Stimulated activated CD8-positive, alpha-beta memory T cell treated with anti-CD3 and anti-CD28 coated beads, Interleukin-12 subunit alpha, Interleukin-12 subunit beta, amount 100 ng/mL, for 4 hours (primary cell): ENCODE data around the gene RHPN2.

ENCODE experiments used
- DNase-seq: peaks from one replicate; pipeline ENCODE4 v3.0.0-alpha.2; 2020; ENCODE audit warnings: low read depth

The RHPN2 gene

DNA sequence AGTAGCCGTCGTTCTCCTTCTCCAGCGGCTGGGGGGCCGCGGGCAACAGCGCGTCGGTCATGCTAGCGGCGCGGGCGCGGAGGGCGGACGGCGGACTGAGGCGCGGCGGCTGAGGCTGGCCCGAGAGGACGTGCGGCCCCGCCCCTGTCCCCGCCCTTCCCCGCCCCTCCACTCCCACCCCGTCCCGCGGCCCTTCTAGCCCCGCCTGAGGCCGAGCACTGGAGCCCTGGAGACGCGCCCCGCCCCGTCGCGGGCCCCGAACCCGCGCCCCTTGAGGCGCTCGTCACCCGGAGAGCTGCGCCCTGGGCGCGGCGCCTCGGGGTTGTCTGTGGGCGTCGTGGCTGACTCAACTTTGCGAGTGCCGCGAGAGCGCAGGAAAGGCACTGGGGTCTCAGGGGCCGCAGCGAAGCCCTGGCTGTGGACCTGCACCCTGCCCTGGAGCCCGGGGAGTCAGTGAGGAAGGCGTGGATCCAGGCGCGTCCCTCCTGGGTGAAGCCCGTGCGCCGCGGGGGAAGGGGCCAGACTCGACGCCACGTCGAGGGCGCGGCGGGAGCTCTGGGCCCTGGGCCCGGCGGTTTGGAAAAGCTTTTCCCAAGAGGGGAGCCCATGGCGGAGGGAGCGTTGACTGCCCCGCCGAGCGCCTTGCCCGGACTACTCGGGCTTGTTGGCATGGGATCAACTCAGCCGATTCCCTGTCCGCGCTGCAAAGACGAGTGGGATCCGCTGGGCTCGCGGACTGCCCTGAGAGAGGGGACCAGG, at the start of gene RHPN2:
Gene RHPN2 (minus strand): TSS at position 97 of the 759 bp plus-strand sequence. CDS start 36 bp downstream, at position 61.
- DNase-seq = peak; percentile 33

DNA sequence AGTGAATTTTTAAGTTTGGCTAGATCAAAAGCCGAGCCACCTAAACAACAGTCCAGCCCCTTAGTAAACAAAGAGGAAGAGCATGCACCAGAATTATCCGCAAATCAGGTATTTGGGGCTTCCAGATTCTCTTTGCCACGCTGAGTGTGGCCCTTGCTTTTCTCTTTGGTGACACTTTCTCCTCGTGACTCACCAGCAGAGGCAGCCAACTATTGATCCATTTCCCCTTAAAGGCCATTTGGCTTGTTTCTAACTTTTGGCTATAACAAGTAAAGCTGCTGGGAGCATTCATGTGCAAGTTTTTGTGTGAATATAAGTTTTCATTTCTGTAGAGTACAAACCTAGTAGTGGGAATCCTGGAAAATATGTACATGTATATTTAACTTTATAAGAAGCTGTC, 49.6 kb upstream of the RHPN2 start:
- DNase-seq = no peak

DNA sequence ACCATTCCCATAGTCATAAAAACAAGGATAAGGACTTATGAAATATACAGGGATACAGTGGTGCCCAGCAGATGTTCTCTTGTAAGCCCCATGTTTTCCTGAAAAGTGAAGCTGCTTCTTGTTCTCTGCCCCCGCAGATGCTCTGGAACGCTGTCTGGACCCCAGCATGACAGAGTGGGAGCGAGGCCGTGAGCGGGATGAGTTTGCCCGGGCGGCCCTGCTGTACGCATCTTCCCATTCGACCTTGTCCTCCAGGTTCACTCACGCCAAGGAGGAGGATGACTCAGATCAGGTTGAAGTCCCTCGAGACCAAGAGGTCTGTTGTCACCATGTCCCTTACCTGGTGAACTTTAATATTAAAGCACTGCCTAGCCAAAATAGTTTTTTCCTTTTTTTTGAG, 46.9 kb upstream of the RHPN2 start:
- DNase-seq = no peak

DNA sequence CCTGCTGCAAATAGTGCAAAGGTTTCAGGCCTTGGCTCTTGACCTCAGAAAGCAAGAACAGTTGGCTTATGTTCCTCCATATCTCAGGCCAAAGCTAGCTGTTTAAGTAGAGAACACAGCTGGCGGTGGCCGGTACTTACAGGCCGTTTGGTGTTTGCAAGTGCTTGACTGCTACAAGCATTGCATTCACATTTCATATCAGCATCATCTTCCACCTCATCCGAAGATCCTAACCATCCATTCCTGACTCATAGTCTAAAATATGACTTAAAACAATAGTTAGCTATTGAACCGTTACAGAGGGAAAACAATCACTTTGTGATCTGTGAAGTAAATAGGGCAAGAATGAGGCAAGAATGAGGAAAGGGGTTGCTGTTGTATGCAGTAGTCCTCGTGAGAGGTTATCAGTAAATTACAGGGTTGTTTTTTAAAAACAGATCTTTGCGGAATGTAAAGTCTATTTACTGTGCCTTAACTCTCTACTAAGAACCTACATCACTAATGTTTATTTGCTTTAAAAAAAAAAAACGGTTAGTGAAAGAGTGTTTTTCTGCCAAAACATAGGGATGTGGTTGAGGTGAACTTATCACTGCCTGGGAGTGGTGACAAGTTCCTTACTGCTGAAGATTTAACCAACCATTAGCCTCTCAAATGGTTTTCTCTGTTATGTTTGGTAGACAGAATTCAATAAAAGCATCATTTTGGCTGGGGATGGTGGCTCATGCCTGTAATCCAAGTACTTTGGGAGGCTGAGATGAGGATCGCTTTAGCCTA, 45.6 kb upstream of the RHPN2 start:
- DNase-seq = no peak

DNA sequence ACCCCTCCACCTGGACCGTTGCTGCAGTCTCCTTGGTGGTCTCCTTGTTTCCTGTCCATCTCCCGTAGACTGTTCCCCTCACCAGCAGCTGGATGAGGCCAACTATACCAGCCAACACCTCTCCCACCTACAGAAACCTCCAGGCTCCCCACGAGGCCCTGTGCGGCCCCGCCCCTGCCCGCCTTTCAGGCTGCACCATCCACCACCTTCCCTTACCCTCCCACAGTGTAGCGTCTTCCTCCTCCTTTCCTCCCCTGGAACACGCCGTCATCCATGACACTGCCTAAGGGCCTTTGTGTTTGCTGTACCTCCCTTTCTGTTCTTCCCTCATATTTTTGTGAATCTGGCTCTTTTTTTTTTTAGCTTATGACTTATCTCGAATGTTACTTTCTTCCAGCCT, 43.5 kb upstream of the RHPN2 start:
- no peak for DNase-seq

DNA sequence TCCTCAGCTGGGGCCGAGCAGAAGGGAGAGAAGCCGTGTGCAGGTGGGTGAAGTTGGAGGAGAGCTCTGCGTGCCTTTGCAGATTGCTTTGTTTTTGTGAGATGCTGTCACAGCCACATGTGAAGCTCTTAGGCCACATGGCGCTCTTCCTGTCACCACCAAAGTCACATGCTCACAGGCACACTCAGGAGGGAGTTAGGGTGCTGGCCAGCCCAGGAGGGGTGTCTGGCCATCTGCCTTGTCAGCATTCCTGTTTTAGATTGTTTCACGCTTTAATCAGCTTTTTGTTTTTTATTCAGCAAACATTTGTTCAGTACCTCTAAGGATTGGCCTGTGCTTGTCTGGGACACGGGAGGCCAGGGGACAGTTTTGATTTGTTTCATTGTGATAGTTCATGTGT, 38.2 kb upstream of the RHPN2 start:
- no peak for DNase-seq

DNA sequence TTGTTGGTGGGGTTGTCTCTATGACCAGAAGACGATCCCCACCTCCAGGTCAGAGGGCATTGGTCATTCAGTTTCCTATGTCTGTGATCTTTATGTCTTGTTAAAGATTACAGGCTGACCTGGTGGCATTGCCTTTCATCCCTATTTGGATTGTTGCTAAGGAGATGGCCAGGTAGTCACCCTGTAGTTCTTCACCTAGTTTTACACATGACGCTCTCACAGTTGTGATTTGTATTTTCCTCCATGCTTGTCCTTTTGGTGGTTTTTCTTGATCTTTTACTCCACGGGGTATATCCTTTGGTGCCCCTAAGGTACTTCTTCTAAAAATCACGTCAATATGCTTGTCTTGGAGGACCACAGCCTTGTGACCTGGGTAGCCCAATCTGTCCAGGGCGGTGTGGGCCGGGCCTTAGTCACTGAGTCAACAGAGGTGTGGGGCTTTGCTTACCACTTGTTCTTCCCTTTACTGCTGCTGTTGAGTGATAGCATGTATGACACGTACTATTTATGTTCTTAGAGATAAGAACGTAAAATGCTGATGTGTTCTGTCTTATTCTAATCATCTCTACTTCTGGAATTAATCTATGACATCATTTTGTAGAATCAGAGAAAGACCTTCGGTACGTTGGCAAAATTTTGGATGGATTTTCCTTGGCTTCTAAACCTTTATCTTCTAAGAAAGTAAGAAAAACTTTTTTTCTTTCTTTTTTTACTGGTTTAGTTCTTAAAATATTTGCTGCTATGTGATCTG, 36.4 kb upstream of the RHPN2 start:
- no peak for DNase-seq

DNA sequence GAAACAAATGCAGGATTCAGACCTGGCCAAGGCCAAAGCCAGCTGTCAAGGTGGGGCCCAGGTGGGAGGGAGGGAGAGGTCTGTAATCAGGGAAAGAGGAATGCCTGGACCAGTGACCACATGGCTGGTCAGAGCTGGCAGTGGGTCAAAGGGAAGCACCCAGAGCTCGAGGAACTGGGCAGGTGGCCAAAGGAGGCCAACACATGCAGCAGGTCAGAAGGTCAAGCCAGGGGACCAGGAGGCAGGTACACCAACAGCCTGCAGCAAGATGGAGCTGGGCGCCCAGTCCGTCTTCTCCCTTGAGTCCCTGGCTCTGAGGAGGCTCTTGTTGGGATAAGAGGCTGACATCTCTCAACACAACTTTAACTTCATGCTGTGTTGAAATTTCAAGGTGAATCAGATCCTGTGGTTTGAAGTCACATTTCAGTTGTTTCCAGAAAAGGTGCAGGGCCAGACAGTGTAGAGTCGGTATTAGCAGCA, 33.4 kb upstream of the RHPN2 start:
- DNase-seq = no peak

DNA sequence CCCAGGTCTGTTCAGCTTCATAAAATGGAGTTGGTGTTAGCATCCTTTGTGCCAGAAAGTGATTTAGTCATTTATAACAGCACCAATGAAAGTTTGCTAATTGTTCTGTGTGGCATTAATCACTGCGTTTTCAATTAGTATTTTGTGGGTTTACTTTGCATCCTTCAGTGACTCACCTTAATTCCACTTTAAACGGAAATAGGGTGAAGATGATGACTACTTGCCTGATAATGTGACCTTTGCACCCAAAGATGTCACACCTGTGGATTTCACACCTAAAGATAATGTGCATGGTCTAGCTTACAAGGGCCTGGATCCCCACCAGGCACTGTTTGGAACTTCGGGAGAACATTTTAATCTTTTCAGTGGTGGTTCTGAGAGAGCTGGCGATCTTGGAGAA, 31.3 kb upstream of the RHPN2 start:
- no peak for DNase-seq

DNA sequence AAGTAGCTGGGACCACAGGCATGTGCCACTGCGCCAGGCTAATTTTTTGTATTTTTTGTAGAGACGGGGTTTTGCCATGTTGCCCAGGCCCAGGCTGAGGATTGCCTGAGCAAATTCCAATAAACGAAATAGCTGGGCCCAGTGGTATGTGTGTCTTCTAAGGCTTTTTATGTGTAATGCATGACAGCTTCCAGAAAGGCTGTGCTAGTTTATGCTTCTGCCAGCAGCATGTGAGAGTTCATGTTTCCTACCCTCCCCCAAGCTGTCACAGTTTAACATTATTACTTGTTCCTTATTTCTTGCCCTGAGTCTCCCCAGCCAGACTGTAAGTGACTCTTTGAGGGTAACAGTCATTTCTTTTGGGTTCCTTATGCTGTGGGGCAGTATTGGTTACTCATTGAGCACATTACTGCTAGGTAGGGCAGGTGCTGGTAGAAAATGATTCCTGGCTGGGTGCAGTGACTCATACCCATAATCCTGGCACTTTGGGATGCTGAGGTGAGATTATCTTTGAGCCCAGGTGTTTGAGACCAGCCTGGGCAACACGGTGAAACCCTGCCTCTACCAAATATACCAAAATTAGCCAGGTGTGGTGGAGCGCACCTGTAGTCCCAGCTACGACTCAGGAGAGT, 29.9 kb upstream of the RHPN2 start:
- DNase-seq = no peak

DNA sequence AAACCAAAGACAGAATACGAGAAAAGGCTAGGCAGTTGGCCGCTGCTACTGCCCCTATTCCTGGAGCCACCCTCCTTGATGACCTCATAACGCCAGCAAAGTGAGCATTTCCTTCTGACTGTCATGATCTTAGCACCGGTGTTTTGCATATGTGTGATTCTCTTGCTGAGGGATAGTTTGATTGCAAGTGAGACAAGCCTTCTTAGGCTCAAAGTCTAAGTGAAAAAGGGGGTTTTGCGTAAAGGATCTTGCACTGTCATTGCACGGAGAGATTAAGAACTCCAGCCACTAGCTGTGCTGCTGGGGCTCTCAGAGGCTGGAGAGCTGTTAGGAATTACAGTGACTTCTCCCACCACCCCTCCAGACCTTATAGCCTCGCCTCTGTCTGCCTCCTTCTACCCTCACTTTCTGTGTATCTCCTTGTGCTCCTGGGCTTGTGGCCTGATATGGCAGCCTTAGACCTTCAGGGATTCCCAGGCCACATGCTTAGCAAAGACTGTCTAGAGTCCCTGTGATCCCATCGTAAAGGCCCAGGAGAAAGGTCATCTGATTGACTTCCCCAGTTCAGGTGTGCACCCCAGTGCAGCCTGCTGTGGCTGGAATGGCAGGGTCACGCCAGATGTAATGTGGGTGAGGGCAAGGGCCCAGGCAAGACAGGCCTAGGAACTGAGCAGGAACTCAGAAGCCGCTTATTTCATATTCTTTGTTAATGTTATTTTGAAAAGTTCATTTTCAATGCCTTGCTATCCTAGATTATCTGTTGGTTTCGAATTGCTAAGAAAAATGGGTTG, 28.9 kb upstream of the RHPN2 start:
- DNase-seq = no peak

DNA sequence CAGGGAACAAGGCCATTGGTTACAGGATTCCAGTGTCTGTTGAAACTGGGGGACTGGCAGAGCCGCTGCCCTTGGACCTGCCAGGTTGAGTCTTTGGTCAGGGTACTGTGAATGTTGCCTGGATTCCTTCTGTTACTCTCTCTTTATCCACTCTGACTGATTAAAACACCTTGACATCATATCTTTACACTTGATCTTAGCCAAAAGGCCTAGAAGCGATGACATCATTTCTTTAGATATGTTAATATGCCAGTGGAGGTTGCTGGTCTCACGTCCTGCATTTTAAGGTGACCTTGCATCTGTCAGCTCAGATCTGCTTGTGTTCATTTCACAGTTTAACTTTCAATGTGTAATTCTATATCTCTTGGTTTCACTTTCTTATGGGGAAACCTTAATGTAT, 25.5 kb upstream of the RHPN2 start:
- no peak for DNase-seq

DNA sequence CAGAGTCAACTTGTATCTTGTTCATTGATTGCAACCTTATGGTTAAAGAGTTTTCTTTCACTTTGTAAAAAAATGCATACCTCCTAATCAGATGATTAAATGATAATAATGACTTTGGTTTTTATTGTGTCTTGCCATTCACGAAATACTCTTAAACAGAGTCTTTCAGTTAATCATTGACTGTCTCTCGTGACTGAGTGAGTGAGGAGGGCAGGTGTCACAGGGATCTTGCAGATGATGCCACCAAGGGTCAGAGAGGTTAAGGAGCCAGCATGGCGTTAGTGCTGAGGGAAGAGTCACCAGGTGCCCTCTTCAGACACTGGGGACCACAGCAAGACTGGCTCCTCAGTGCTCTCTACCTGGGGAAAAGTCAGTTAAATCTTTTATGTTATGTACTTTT, 24.3 kb upstream of the RHPN2 start:
- DNase-seq = no peak

DNA sequence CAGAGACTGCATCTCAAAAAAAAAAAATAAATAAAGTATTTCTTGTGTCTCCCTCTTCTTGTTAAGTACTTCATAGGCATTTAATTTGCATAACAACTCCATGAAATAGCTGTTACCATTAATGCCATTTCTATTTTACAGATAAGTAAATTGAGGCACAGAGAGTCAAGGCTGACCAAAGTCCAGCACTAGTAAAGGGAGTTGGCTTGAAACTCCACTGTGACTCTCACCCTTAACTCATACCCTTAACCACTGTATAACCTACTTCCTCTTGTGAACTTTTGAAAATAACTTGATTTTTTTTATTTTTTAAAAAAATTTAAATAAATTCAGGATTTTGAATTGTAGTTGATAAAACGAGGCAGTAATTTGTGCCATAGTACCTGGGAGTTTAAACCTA, 22.3 kb upstream of the RHPN2 start:
- no peak for DNase-seq

DNA sequence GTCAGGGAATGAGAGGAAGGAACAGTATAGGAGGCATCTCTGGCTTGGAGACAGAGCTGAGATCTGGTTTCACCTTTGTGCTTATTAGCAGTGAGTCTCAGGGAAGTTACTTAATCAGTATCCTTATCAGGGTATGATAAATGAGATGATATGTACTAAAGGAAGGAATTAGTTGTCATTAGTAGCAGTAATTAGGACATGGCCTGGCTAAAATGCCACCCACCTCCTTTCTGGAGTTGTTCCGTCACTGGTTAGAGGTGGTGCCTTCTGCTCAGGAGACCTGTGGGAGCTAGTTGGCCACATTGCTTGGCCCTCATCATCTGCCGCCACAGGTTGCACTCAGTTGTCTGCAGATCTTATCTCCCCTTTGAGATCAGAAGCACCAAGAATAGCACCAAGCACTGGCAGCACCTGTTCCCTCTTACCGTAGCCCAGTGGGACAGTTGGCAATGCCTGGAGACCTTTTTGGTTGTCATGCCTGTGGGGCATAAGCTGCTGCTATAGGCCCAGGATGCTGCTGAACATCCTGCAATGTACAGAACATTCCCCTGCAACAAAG, 21.0 kb upstream of the RHPN2 start:
- no peak for DNase-seq

DNA sequence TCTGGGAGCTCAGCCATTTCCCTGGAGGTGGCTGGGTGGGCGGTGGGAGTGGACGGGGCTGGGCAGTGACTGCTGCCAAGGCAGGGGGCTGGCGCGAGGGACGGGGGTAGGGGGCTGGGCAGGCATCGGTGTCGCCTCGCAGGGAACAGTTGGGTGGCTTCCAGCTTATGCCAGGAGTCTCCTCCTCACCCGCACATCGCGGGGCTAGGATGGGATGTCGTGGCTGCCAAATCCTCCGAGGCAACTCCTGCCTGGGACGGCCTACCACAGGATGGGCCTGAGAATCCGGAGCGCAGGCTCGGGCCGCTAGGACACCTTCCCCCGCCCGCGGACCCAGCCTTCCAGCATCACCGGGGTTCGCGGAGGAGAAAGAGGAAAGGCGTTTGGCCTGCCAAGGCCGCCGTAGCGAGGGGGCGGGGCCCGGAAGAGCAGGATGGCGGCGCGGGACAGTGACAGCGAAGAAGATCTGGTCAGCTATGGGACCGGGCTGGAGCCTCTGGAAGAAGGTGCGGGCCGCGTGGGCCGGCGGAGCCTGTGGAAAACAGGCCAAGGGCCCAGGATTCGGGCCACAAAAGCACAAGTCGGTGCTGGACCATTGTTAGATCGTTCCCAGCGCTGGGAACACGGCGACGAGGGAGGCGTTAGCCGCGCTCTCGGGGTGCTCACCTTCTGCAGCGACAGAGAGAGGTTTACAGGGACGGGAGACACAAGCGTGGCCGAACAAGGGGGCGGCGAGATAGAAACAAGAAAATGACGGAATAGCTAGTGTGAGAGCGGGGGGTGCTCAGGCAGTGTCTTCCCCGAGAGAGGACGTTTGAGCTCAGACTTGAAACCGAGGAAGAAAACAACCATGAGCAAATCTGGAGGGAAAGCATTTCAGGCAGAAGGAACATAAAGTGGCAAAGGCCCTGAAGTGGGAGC, 16.3 kb upstream of the RHPN2 start, which contains the start of gene GPATCH1:
Gene GPATCH1 (plus strand): TSS at position 421 of the 921 bp plus-strand sequence. CDS start 13 bp downstream, at position 434.
- DNase-seq = peak; percentile 71

DNA sequence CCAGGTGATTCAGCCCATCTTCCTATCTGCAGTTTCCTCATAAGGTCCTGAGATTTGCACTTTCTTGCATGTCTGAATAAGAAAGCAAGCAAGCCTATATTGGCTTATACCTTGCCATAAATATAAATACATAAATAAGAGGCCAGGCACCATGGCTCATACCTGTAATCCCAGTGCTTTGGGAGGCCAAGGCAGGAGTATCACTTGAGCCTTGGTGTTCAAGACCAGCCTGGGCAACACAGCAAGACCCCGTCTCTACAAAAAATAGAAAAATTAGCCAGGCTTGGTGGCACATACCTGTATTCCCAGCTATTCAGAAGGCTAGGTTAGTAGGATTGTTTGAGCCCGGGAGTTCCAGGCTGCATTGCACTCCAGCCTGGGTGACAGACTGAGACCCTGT, 10.8 kb upstream of the RHPN2 start:
- DNase-seq = no peak

DNA sequence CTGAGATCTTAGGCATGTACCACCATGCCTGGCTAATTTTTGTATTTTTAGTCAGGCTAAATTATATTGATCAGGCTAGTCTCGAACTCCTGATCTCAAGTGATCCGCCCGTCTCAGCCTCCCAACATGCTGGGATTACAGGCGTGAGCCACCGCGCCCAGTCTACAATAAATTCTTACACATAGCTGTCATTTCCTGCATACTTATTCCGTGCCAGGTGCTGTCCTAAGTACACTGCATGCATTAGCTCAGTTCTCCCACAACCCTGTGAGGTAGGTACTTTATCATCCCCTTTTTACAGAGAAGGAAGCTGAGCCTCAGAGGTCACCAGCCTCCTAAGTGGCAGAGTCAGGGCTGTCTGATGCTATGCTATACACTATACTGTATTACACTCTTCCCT, 7.2 kb upstream of the RHPN2 start:
- DNase-seq = no peak

DNA sequence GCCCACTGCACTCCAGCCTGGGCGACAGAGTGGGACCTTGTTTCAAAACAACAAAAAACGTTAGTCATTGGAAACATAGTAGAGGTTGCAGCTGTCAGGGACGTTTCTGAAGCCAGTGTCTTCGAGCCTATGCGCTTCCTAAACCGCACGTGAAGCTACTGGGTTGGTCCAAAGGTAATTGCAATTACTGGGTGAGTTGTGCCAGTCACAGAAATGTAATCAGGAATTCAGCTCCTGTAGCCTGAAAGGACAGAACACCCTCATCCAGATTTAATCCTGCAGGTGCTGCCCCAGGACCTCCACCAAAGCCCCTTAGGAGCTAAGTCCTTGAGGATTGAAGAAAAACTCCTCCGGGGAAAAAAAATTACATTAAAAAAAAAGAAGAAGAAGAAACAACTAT, 2.4 kb upstream of the RHPN2 start:
- DNase-seq = no peak

DNA sequence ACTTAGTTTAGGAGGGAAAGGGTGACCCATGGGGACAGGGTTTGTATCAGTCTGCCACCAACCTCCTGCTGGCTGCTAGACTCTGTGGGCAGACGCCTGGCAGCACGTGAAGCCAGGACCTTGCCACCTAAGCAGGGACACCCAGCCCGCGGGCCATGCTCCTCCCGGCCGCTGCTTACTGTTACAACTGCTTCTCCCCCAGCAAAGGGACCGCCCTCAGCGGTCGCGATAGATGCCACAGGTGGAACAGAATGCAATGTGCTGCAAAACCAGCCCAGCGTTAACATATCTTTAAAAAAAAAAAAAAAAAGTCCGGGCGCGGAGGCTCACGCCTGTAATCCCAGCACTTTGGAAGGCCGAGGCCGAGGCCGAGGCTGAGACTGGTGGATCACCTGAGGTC, 1.9 kb upstream of the RHPN2 start:
- DNase-seq = no peak
